IMR-90 (cell line): ENCODE data around the gene IL16. TPM values are rescaled to one million over a fixed set of nuclear protein-coding genes. Genes with fewer than 3 reads are reported as not detected.
A peak's percentile ranks its signal among the peaks of the same experiment; 100 is the strongest.

ENCODE experiments used
- ATAC-seq: fragments of 200-7000 bp; cut with Tn5 transposase; 2 replicates; pipeline ENCODE4 v1.9.1; 2020; ENCODE audit warnings: low read depth, mild to moderate bottlenecking, moderate library complexity
- BruUV-seq: library from RNA; stranded (reverse); fragments of 400-500 nt; replicated peaks from 2 replicates; lab custom pipeline; 2021; lab: Mats Ljungman, UMichigan
- CTCF ChIA-PET: fragments of 300-600 bp; formaldehyde crosslinking; extraction: SDS; loops from one replicate; lab custom pipeline; 2021; ENCODE audit warnings: antibody characterized with exemption; lab: Yijun Ruan, JAX
- POLR2A ChIA-PET: fragments of 300-600 bp; sonication (Branson Sonifier 250); formaldehyde crosslinking; loops from one replicate; lab custom pipeline; 2022; ENCODE audit warnings: antibody characterized with exemption; ENCODE audit not compliant: unreplicated experiment; lab: Charles Lee
- DNase-seq: peaks from one replicate; pipeline ENCODE4 v3.0.0; 2013
- H2AFZ ChIP-seq: replicated peaks from 2 replicates; pipeline ENCODE3; 2013; ENCODE audit warnings: low read length, mild to moderate bottlenecking; ENCODE audit not compliant: poor library complexity
- H2AK5ac ChIP-seq: 2 replicates; pipeline ENCODE4 v1.6.1; 2013; ENCODE audit warnings: low read depth, low read length, inconsistent platforms
- H2AK9ac ChIP-seq: replicated peaks from 2 replicates; pipeline ENCODE3; 2013; ENCODE audit warnings: mild to moderate bottlenecking, low read depth, low read length, moderate library complexity; ENCODE audit not compliant: poor library complexity
- H2BK120ac ChIP-seq: 2 replicates; pipeline ENCODE4 v1.6.1; 2013; ENCODE audit warnings: low read depth, low read length, inconsistent platforms
- H2BK15ac ChIP-seq: 3 replicates; pipeline ENCODE4 v1.6.1; 2013; ENCODE audit warnings: low read depth, low read length, inconsistent platforms
- H2BK20ac ChIP-seq: 2 replicates; pipeline ENCODE4 v1.6.1; 2013; ENCODE audit warnings: low read depth, mild to moderate bottlenecking, inconsistent platforms, low read length, moderate library complexity
- H2BK5ac ChIP-seq: 2 replicates; pipeline ENCODE4 v1.6.1; 2013; ENCODE audit warnings: mild to moderate bottlenecking, low read depth, low read length, inconsistent platforms; ENCODE audit not compliant: poor library complexity, severe bottlenecking
- H3K14ac ChIP-seq: replicated peaks from 2 replicates; pipeline ENCODE4 v1.6.1; 2013; ENCODE audit warnings: low read depth, low read length, inconsistent platforms
- H3K18ac ChIP-seq: 2 replicates; pipeline ENCODE4 v1.6.1; 2013; ENCODE audit warnings: low read depth, low read length, control low read depth
- H3K23ac ChIP-seq: 2 replicates; pipeline ENCODE4 v1.6.1; 2013; ENCODE audit warnings: low read depth, low read length, inconsistent platforms
- H3K27ac ChIP-seq: 2 replicates; pipeline ENCODE4 v1.5.1; 2013; ENCODE audit warnings: mild to moderate bottlenecking, control low read depth, low read length; ENCODE audit not compliant: insufficient read depth
- H3K27me3 ChIP-seq: 2 replicates; pipeline ENCODE4 v1.6.1; 2013; ENCODE audit warnings: low read length; ENCODE audit not compliant: control insufficient read depth, insufficient read depth
- H3K36me3 ChIP-seq: 2 replicates; pipeline ENCODE4 v1.6.1; 2013; ENCODE audit warnings: low read length, mixed read lengths; ENCODE audit not compliant: control insufficient read depth, insufficient read depth
- H3K4ac ChIP-seq: 2 replicates; pipeline ENCODE4 v1.6.1; 2013; ENCODE audit warnings: low read depth, low read length, inconsistent platforms
- H3K4me1 ChIP-seq: 2 replicates; pipeline ENCODE4 v1.6.1; 2013; ENCODE audit warnings: low read length, mixed read lengths; ENCODE audit not compliant: control insufficient read depth, insufficient read depth
- H3K4me2 ChIP-seq: 2 replicates; pipeline ENCODE4 v1.6.1; 2013; ENCODE audit warnings: low read depth, mild to moderate bottlenecking, control low read depth, low read length, moderate library complexity
- H3K4me3 ChIP-seq: 2 replicates; pipeline ENCODE4 v1.5.1; 2013; ENCODE audit warnings: low read depth, mild to moderate bottlenecking, control low read depth, low read length, moderate library complexity; ENCODE audit not compliant: insufficient read depth
- H3K56ac ChIP-seq: 2 replicates; pipeline ENCODE4 v1.6.1; 2013; ENCODE audit warnings: low read length, inconsistent platforms; ENCODE audit not compliant: insufficient read depth; ENCODE audit errors: extremely low read depth
- H3K79me1 ChIP-seq, 2 experiments: 2 replicates each; pipeline ENCODE4 v1.6.1; 2013; ENCODE audit warnings: low read length in 2 of 2, inconsistent platforms in 1 of 2, low read depth in 1 of 2
- H3K9ac ChIP-seq: 2 replicates; pipeline ENCODE4 v1.6.1; 2013; ENCODE audit warnings: low read depth, low read length, control low read depth
- H3K9me1 ChIP-seq: 2 replicates; pipeline ENCODE4 v1.6.1; 2013; ENCODE audit warnings: low read length, inconsistent platforms; ENCODE audit not compliant: insufficient read depth
- H3K9me3 ChIP-seq: 2 replicates; pipeline ENCODE4 v1.6.1; 2013; ENCODE audit warnings: low read length; ENCODE audit not compliant: control insufficient read depth, insufficient read depth
- H4K20me1 ChIP-seq: 2 replicates; pipeline ENCODE4 v1.6.1; 2013; ENCODE audit warnings: low read length, inconsistent platforms; ENCODE audit not compliant: insufficient read depth
- H4K5ac ChIP-seq: 2 replicates; pipeline ENCODE4 v1.6.1; 2013; ENCODE audit warnings: mild to moderate bottlenecking, low read depth, low read length, control low read depth
- H4K8ac ChIP-seq, 2 experiments: 2 replicates each; pipeline ENCODE4 v1.6.1; 2013; ENCODE audit warnings: low read depth in 2 of 2, low read length in 2 of 2, control low read depth in 1 of 2, inconsistent platforms in 1 of 2
- H4K91ac ChIP-seq: 2 replicates; pipeline ENCODE4 v1.6.1; 2013; ENCODE audit warnings: low read depth, low read length, inconsistent platforms; ENCODE audit not compliant: insufficient read depth
- BHLHE40 ChIP-seq: fragments of 150-350 bp; IDR thresholded peaks from 2 replicates; pipeline ENCODE4 v1.6.1; 2016; ENCODE audit warnings: mild to moderate bottlenecking, low read depth, low read length
- CEBPB ChIP-seq: IDR thresholded peaks from 2 replicates; pipeline ENCODE4 v1.6.1; 2012; ENCODE audit warnings: low read depth, low read length, improper control_type of control experiment
- CTCF ChIP-seq: conservative IDR thresholded peaks from 2 replicates; pipeline ENCODE4 v1.5.1; 2012; ENCODE audit warnings: mild to moderate bottlenecking, low read depth, low read length, improper control_type of control experiment
- MXI1 ChIP-seq: IDR thresholded peaks from 2 replicates; pipeline ENCODE4 v1.6.1; 2012; ENCODE audit warnings: low read depth, mild to moderate bottlenecking, low read length, moderate library complexity, borderline replicate concordance
- RAD21 ChIP-seq: IDR thresholded peaks from 2 replicates; pipeline ENCODE4 v1.6.1; 2012; ENCODE audit warnings: low read length, improper control_type of control experiment
- RFX5 ChIP-seq: IDR thresholded peaks from 2 replicates; pipeline ENCODE4 v1.8.0; 2012; ENCODE audit warnings: low read depth, mild to moderate bottlenecking, low read length, moderate library complexity
- SMC3 ChIP-seq: fragments of 150-350 bp; IDR thresholded peaks from 2 replicates; pipeline ENCODE4 v1.6.1; 2016; ENCODE audit warnings: low read depth, mild to moderate bottlenecking, antibody characterized with exemption, low read length, moderate library complexity
- WGBS, 2 experiments: methylation state at CpG; one replicate each; pipeline versions ENCODE4 v1.1.5 to v1.1.7; 2013; ENCODE audit warnings: missing lambda C conversion rate in 2 of 2; ENCODE audit not compliant: insufficient read length in 1 of 2; ENCODE audit errors: extremely low coverage in 2 of 2; 5-methylcytosine and 5-hydroxymethylcytosine counted together
- dilution Hi-C: fragments of 300-500 bp; cut with HindIII; formaldehyde crosslinking; loops from one replicate; pipeline ENCODE4 v1.14.3; 2018; ENCODE audit warnings: low sequenced_read_pairs; ENCODE audit not compliant: unreplicated experiment
- in situ Hi-C: fragments of 300-500 bp; cut with MboI; formaldehyde crosslinking; loops from 3 replicates; pipeline ENCODE4 v1.14.3; 2019; ENCODE audit warnings: low sequenced_read_pairs, inconsistent platforms, mixed read lengths
- intact Hi-C: fragments of 100-400 bp; cut with micrococcal nuclease; formaldehyde crosslinking; loops from 2 replicates; pipeline ENCODE4 v1.10.0; 2022
- polyA plus RNA-seq, 3 experiments: library from polyadenylated mRNA; depleted of rRNA; stranded (reverse); fragments of >200 nt; gene quantifications; 2 replicates each; pipeline ENCODE4 v1.2.3, GENCODE V29; 2012; ENCODE audit warnings: low replicate concordance in 1 of 3
- total RNA-seq: library from RNA; depleted of rRNA; stranded (reverse); fragments of >200 nt; gene quantifications from 2 replicates; pipeline ENCODE4 v1.2.3, GENCODE V29; 2012

IL16 gene
- total and polyA plus RNA-seq, 2 of the 4 experiments (the other 2 are of a cell fraction), result 0.18 to 0.27 TPM

DNA sequence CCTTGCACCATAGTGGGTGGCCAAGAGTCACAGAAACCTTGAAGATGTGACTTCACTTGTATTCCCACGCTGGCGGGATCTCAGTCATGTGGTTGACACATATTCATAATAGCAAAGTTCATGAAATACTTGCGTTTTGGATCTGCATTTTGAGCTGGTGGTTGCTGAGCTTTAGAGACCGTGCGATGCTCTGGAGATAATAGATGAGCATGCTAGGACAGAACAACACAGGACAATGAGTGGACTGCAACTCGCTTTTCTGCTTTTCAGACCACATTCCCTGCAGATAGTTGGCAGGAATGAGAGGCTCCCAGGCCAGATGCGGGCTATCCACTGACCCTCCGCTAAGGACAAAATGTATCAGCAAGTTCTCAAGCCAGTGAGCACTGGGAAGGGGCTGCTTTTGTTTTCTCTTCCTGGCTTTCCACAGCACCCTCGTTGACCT lies 141.1 kb downstream of the IL16 start:
- intact Hi-C loops (no loop called here), dilution Hi-C loops (no loop called here), in situ Hi-C loops (no loop called here)
- Histone ChIP-seq H3K36me3 (no peaks in the 10 kb centered on the region), H2BK120ac (no peak overlapping the region), H3K9ac (no peak overlapping the region), H4K5ac (0 out of 2 replicates have a peak overlapping the region, but pooled peaks have one; percentile 8), H2AK9ac (no peak overlapping the region), H3K4me1 (peaks cover 9% of the 10 kb centered on the region), H3K14ac (0 out of 2 replicates have a peak overlapping the region, but pooled peaks have one; percentile 15), H2AFZ (no peak overlapping the region), H3K4me2 (no peak overlapping the region), H3K27ac (no peak overlapping the region), H2AK5ac (peak overlapping the region; percentile 35; the same call in 1 of the 2 replicates), H2BK20ac (no peak overlapping the region), H3K9me1 (peaks cover 7% of the 10 kb centered on the region; the same call in 1 of the 2 replicates), H2BK15ac (peak overlapping the region; percentile 41; the same call in 1 of the 3 replicates), H4K91ac (no peak overlapping the region), H3K4me3 (no peak overlapping the region), H3K56ac (no peak overlapping the region), H4K8ac (no peak overlapping the region), H3K23ac (no peak overlapping the region), H3K9me3 (no peaks in the 10 kb centered on the region), H3K4ac (no peak overlapping the region), H3K18ac (peak overlapping the region; percentile 17; the same call in 1 of the 2 replicates), H2BK5ac (no peak overlapping the region), H3K27me3 (no peaks in the 10 kb centered on the region; the same call in 1 of the 2 replicates), H3K79me1 (no peaks in the 10 kb centered on the region), H4K20me1 (no peaks in the 10 kb centered on the region)
- TF ChIP-seq MXI1, result no peak
- TF ChIP-seq CTCF, result no peak
- no peak for TF ChIP-seq SMC3
- no peak for TF ChIP-seq RFX5
- no peak for TF ChIP-seq CEBPB
- no peak for TF ChIP-seq BHLHE40
- no peak for TF ChIP-seq RAD21
- no peak for ATAC-seq
- 93% methylated on average over 3 of the region's 9 CpGs; no CpG with 5 or more reads in 1 of the 2 experiments for WGBS, 2 experiments
- CTCF ChIA-PET, result no interaction called here
- DNase-seq, result no peak
- POLR2A ChIA-PET, result no interaction called here
- no TSS peak for BruUV-seq
